Measurements from ENCODE around the gene BMP3. TPM values are rescaled to one million over a fixed set of nuclear protein-coding genes. Genes with fewer than 3 reads are reported as not detected.
A peak's percentile ranks its signal among the peaks of the same experiment; 100 is the strongest.

The BMP3 gene
- total RNA-seq, 4 donors from 2014 or later = 0.11 to 0.53 TPM; not detected in 2

DNA sequence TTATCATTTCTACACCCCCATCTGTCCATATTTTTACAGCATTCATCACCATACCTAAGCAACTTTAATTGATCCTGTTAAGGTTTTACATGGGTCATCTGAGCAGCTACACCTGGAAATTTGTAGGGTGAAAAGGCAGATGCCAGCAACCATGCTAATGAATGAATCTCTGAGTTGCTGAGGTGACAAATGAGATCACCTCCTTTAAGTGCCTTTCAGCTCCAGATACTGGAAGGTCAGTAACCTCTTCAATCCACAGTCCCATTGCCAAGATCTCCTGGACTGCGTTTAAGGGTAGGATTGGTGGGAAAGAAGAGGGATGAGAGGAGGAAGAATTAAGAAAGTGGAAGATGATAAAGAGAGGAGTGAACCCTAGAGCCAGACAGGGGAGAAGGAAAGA lies 8.5 kb upstream of the BMP3 start:
- intact Hi-C loops (cut with DNase I) = no loop called here
- 11 to 40% methylated on average over 1 of the region's 1 CpG for WGBS, 2 donors
- H3K27ac ChIP-seq = no peak overlapping the region

DNA sequence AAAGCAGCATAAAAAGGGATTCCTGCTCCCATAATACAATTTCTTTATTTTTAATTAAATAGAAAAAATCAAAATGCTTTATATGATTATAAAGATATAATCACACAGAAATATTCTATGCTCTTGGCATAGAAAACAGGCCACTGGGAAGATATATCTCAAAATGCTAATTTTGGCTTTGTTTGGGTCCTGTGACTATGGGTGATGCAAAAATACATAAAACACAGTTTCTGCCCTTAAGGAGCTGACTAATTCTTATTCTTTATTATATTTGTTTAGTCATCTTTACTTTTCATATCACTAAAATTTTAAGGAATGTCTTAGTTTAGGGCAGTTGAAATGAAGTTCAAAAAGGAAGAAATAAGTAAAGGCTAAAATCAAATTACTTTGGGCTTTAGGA lies 7.0 kb upstream of the BMP3 start:
- H3K27me3 ChIP-seq = peaks cover 0 to 34% (median 0%) of the 10 kb centered on the region in 4 donors

More for the DNA sequence above, 8.5 kb upstream of the BMP3 start:
- Histone ChIP-seq H3K4me1 (peaks cover 0 to 7% (median 0%) of the 10 kb centered on the region in 3 donors), H3K9me3 (no peaks in the 10 kb centered on the region), H3K36me3 (no peaks in the 10 kb centered on the region), H3K4me3 (no peak overlapping the region), H3K27me3 (peaks cover 0 to 19% (median 0%) of the 10 kb centered on the region in 4 donors)
- no peak for DNase-seq
- TF ChIP-seq, protein P1, sequence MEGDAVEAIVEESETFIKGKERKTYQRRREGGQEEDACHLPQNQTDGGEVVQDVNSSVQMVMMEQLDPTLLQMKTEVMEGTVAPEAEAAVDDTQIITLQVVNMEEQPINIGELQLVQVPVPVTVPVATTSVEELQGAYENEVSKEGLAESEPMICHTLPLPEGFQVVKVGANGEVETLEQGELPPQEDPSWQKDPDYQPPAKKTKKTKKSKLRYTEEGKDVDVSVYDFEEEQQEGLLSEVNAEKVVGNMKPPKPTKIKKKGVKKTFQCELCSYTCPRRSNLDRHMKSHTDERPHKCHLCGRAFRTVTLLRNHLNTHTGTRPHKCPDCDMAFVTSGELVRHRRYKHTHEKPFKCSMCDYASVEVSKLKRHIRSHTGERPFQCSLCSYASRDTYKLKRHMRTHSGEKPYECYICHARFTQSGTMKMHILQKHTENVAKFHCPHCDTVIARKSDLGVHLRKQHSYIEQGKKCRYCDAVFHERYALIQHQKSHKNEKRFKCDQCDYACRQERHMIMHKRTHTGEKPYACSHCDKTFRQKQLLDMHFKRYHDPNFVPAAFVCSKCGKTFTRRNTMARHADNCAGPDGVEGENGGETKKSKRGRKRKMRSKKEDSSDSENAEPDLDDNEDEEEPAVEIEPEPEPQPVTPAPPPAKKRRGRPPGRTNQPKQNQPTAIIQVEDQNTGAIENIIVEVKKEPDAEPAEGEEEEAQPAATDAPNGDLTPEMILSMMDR (IDR thresholded peaks at IDR 0.05) = no peak
- no peak for TF ChIP-seq POLR2A (IDR thresholded peaks at IDR 0.05)

DNA sequence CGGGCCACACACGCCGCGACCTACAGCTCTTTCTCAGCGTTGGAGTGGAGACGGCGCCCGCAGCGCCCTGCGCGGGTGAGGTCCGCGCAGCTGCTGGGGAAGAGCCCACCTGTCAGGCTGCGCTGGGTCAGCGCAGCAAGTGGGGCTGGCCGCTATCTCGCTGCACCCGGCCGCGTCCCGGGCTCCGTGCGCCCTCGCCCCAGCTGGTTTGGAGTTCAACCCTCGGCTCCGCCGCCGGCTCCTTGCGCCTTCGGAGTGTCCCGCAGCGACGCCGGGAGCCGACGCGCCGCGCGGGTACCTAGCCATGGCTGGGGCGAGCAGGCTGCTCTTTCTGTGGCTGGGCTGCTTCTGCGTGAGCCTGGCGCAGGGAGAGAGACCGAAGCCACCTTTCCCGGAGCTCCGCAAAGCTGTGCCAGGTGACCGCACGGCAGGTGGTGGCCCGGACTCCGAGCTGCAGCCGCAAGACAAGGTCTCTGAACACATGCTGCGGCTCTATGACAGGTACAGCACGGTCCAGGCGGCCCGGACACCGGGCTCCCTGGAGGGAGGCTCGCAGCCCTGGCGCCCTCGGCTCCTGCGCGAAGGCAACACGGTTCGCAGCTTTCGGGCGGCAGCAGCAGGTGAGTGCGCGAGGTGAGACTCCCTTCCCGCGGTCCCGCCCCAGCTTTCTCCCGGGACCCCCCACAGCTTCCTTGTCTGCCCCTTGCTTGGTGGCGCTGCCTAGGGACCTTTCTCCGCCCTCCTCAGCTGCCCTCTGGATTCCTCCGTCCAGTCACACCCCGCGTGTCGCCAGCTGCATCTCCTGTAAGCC lies 678 bp downstream of the BMP3 start:
- H3K27ac ChIP-seq = no peak overlapping the region
- peak overlapping the region; percentile 22 to 60 (median 33) for H3K4me3 ChIP-seq
- WGBS, 2 donors = 0 to 3% methylated on average over 1 to 6 of the region's 77 CpGs
- H3K4me1 ChIP-seq = peaks cover 0 to 22% (median 11%) of the 10 kb centered on the region in 3 donors
- H3K27me3 ChIP-seq = peaks cover 0 to 94% (median 4%) of the 10 kb centered on the region in 4 donors
- intact Hi-C loops (cut with DNase I) = no loop called here
- TF ChIP-seq, protein P1 (IDR thresholded peaks at IDR 0.05) = no peak
- no peak for TF ChIP-seq POLR2A (IDR thresholded peaks at IDR 0.05)
- no peak for DNase-seq
- no peaks in the 10 kb centered on the region for H3K9me3 ChIP-seq
- H3K36me3 ChIP-seq = no peaks in the 10 kb centered on the region

More for the DNA sequence above, 7.0 kb upstream of the BMP3 start:
- TF ChIP-seq POLR2A (IDR thresholded peaks at IDR 0.05) = no peak
- TF ChIP-seq, protein P1 (IDR thresholded peaks at IDR 0.05) = no peak
- no peaks in the 10 kb centered on the region for H3K36me3 ChIP-seq
- H3K4me3 ChIP-seq = no peak overlapping the region
- intact Hi-C loops (cut with DNase I) = no loop called here
- H3K9me3 ChIP-seq = no peaks in the 10 kb centered on the region
- no peak overlapping the region for H3K27ac ChIP-seq
- peaks cover 0 to 7% (median 0%) of the 10 kb centered on the region in 3 donors for H3K4me1 ChIP-seq
- DNase-seq = no peak

DNA sequence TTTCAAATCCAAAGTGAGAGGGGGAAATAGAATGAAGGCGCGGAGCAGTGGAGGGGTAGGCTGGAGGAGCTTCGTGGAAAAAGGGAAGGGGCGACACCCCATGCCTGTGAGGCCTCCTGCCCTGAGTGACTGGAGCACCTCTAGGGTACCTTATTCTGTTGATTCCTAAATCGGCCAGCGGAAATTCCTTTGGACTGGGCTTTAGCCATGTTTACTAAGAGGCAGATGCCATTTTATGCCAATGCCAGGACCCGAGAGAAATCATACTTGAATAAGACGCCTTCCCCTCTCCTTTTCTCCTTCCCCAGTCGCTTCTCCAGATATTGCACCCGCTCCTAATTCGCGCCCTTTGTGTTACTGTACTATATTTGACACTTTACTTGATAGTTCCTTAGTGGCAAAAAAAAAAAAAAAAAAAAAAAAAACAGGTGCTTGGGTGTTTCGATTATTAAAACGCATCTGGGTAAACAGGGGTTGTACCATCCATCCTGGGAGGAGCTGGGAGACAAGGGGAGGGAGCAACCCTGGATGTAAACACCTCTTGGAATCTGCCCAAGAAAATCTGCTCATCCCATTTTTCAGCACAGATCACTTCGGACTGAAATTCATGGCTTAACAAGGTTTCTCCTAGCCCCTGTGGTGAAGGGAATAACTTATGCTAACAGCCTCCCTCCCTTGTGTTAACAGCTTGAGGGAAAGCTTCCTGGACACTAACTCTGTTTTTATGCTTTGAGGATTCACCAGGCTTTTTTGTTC lies 1.5 kb downstream of the BMP3 start:
- peak overlapping the region in 2 of 4 donors; percentile 42 to 60 for H3K4me3 ChIP-seq
- peaks cover 0 to 86% (median 4%) of the 10 kb centered on the region in 4 donors for H3K27me3 ChIP-seq
- DNase-seq = no peak
- H3K27ac ChIP-seq = no peak overlapping the region
- intact Hi-C loops (cut with DNase I) = no loop called here
- H3K36me3 ChIP-seq = no peaks in the 10 kb centered on the region
- TF ChIP-seq, protein P1 (IDR thresholded peaks at IDR 0.05) = no peak
- TF ChIP-seq POLR2A (IDR thresholded peaks at IDR 0.05) = no peak
- H3K9me3 ChIP-seq = no peaks in the 10 kb centered on the region
- 28 to 34% methylated on average over 11 to 12 of the region's 15 CpGs for WGBS, 2 donors
- H3K4me1 ChIP-seq = peaks cover 0 to 22% (median 11%) of the 10 kb centered on the region in 3 donors

All from esophagus squamous epithelium (tissue), 5 donors.